Endothelial cell of umbilical vein (primary cell): ENCODE data around the gene EXOC6.

Experiments used
- EZH2 ChIP-seq: IDR thresholded peaks from 2 replicates; pipeline ENCODE4 v1.6.1; 2012; ENCODE audit warnings: borderline replicate concordance, low read depth, mild to moderate bottlenecking, moderate library complexity, low read length, inconsistent platforms; ENCODE audit not compliant: severe bottlenecking
- FOS ChIP-seq: IDR thresholded peaks from 2 replicates; pipeline ENCODE4 v1.6.1; 2011; ENCODE audit warnings: mild to moderate bottlenecking, low read length, moderate library complexity, borderline replicate concordance; ENCODE audit not compliant: insufficient read depth
- GATA2 ChIP-seq: IDR thresholded peaks from 2 replicates; pipeline ENCODE4 v1.7.0; 2011; ENCODE audit warnings: low read depth, mild to moderate bottlenecking, moderate library complexity, mixed read lengths, low read length; ENCODE audit not compliant: insufficient read length, insufficient read depth
- JUN ChIP-seq: IDR thresholded peaks from 2 replicates; pipeline ENCODE4 v1.6.1; 2011; ENCODE audit warnings: borderline replicate concordance, low read depth; ENCODE audit not compliant: insufficient read length, insufficient read depth
- MYC ChIP-seq: IDR thresholded peaks from one replicate; pipeline ENCODE4 v1.6.1; 2011; ENCODE audit warnings: mild to moderate bottlenecking, low read depth, low read length
- POLR2A ChIP-seq: IDR thresholded peaks from 2 replicates; pipeline ENCODE4 v1.6.1; 2012; ENCODE audit warnings: low read depth, mild to moderate bottlenecking, control low read depth, low read length
- POLR2AphosphoS5 ChIP-seq: IDR thresholded peaks from 2 replicates; pipeline ENCODE4 v1.6.1; 2012; ENCODE audit warnings: low read depth, mild to moderate bottlenecking, control low read depth, low read length, moderate library complexity; ENCODE audit not compliant: insufficient read depth
- TF ChIP-seq, protein P1 (sequence below), 2 donors: IDR thresholded peaks; 1 replicate in 1 of 2; 2 replicates in 1 of 2; pipeline ENCODE4 v1.5.1; 2011; ENCODE audit warnings: low read length in 2 of 2, mild to moderate bottlenecking in 2 of 2, moderate library complexity in 2 of 2, control low read depth in 1 of 2, inconsistent platforms in 1 of 2, low read depth in 1 of 2; ENCODE audit not compliant: insufficient read depth in 1 of 2; ENCODE audit errors: extremely low read depth in 1 of 2
- TF ChIP-seq, protein P2 (sequence below): IDR thresholded peaks from 2 replicates; pipeline ENCODE4 v1.6.1; 2011; ENCODE audit not compliant: insufficient read depth, insufficient read length

DNA sequence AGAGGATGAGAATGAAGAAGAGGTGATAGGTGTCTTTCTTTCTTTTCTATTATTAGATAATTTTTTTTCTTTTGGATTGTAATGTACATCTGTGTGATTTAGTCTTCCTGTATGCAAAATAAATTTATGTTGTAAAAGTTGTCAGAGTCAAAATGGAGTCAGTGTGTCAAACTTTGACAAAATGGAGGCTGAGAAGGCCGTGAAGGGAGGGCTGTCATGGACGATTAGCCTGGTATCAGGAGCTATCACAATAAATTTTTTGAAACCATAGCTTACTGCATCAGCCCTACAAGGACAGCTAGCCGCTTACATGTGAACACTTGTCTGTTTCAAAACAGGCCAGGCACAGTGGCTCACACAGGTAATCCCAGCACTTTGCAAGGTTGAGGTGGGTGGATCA is 67.6 kb downstream of the EXOC6 start:
- TF ChIP-seq EZH2 = no peak
- TF ChIP-seq POLR2AphosphoS5 = no peak
- TF ChIP-seq, protein P1, sequence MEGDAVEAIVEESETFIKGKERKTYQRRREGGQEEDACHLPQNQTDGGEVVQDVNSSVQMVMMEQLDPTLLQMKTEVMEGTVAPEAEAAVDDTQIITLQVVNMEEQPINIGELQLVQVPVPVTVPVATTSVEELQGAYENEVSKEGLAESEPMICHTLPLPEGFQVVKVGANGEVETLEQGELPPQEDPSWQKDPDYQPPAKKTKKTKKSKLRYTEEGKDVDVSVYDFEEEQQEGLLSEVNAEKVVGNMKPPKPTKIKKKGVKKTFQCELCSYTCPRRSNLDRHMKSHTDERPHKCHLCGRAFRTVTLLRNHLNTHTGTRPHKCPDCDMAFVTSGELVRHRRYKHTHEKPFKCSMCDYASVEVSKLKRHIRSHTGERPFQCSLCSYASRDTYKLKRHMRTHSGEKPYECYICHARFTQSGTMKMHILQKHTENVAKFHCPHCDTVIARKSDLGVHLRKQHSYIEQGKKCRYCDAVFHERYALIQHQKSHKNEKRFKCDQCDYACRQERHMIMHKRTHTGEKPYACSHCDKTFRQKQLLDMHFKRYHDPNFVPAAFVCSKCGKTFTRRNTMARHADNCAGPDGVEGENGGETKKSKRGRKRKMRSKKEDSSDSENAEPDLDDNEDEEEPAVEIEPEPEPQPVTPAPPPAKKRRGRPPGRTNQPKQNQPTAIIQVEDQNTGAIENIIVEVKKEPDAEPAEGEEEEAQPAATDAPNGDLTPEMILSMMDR (IDR thresholded peaks at IDR 0.05; ENCODE audit: extremely low read depth in 1 of 2, insufficient read depth in 1 of 2, low read depth in 1 of 2, low read length in 2 of 2) = no peak
- no peak for TF ChIP-seq POLR2A
- no peak for TF ChIP-seq GATA2
- TF ChIP-seq, protein P2, sequence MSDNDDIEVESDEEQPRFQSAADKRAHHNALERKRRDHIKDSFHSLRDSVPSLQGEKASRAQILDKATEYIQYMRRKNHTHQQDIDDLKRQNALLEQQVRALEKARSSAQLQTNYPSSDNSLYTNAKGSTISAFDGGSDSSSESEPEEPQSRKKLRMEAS = no peak
- no peak for TF ChIP-seq FOS
- no peak for TF ChIP-seq MYC
- TF ChIP-seq JUN = no peak
